MCF 10A (cell line): ENCODE measurements around the gene MED20. TPM values are rescaled to one million over a fixed set of nuclear protein-coding genes. Genes with fewer than 3 reads are reported as not detected.

Experiments
- BruUV-seq: library from RNA; stranded (reverse); fragments of 400-500 nt; replicated peaks from 2 replicates; lab custom pipeline; 2021; lab: Mats Ljungman, UMichigan
- CTCF ChIA-PET: fragments of 300-600 bp; sonication (Branson Sonifier 250); formaldehyde crosslinking; extraction: SDS; loops from one replicate; lab custom pipeline; 2021; ENCODE audit warnings: antibody characterized with exemption, inconsistent platforms; lab: Yijun Ruan, JAX
- POLR2A ChIA-PET: fragments of 300-600, 350-650 bp; sonication (Branson Sonifier 250); formaldehyde crosslinking; extraction: SDS; loops from one replicate; lab custom pipeline; 2020; ENCODE audit warnings: antibody characterized with exemption, inconsistent platforms; lab: Yijun Ruan, JAX
- DNase-seq: peaks from one replicate; pipeline ENCODE4 v3.0.0-alpha.2; 2018; ENCODE audit not compliant: unreplicated experiment
- H3K27ac Mint-ChIP-seq: one replicate; pipeline ENCODE4 v1.8.0; 2022; ENCODE audit warnings: mild to moderate bottlenecking, low read depth, mixed read lengths; ENCODE audit not compliant: unreplicated experiment
- H3K27me3 Mint-ChIP-seq: one replicate; pipeline ENCODE4 v1.8.0; 2022; ENCODE audit warnings: mixed read lengths; ENCODE audit not compliant: insufficient read depth, unreplicated experiment
- H3K36me3 Mint-ChIP-seq: one replicate; pipeline ENCODE4 v1.8.0; 2022; ENCODE audit warnings: mild to moderate bottlenecking, moderate library complexity, mixed read lengths; ENCODE audit not compliant: insufficient read depth, unreplicated experiment
- H3K4me1 Mint-ChIP-seq: one replicate; pipeline ENCODE4 v1.8.0; 2022; ENCODE audit warnings: mixed read lengths; ENCODE audit not compliant: insufficient read depth, unreplicated experiment
- H3K4me3 Mint-ChIP-seq: one replicate; pipeline ENCODE4 v1.8.0; 2022; ENCODE audit warnings: mild to moderate bottlenecking, moderate library complexity, mixed read lengths; ENCODE audit not compliant: unreplicated experiment
- H3K9me3 Mint-ChIP-seq: one replicate; pipeline ENCODE4 v1.8.0; 2022; ENCODE audit warnings: mixed read lengths; ENCODE audit not compliant: unreplicated experiment
- intact Hi-C: fragments of 100-400 bp; cut with micrococcal nuclease; formaldehyde crosslinking; loops from 2 replicates; pipeline ENCODE4 v1.14.1; 2022
- total RNA-seq: library from RNA; stranded (reverse); gene quantifications from 2 replicates; pipeline ENCODE4 v1.2.3, GENCODE V29; 2022
- TF ChIP-seq, protein P1 (sequence below): fragments of 200-600 bp; IDR thresholded peaks from one replicate; pipeline ENCODE4 v1.8.0; 2022; ENCODE audit warnings: antibody characterized with exemption, mild to moderate bottlenecking; ENCODE audit not compliant: unreplicated experiment

Gene MED20
- total RNA-seq, 1 experiment from 2014 or later, result 27.6 TPM

DNA sequence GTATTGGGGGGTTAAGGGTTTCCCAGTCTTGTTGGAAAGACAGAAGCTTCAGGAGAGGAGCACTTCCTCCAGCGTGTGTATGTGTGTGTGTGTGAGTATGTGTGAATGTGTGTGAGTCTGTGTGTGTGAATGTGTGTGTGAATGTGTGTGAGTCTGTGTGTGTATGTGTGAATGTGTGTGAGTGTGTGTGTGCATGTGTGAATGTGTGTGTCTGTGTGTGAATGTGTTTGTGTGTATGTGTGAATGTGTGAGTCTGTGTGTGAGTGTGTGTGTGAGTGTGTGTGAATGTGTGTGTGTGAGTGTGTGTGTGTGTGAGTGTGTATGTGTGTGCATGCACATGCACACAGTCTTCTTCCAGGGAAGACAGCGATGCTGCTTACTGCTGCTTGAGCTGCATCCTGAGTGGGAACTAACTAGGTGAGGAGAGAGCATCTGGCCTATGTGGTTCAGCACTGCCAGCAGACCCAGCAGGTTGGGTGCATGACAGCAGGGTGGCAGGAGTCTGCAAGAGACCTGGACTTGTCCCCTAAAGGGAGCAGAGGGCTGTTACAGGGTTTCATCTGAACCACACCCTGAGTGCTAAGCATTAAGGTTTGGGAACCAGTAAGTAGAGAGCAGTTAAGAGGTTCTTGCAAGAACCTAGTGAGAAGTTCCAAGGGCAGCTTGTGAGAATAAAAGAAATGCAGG is 43.4 kb upstream of the MED20 start:
- no TSS peak for BruUV-seq
- POLR2A ChIA-PET, result interaction anchor here (1.2 to 1.4 kb wide), 2 partner anchors 11 to 22 kb away, joined by 4 read pairs; no protein-coding TSS in a partner anchor
- Mint-ChIP-seq H3K27me3 (no peaks in the 10 kb centered on the region), H3K4me1 (peaks cover 24% of the 10 kb centered on the region), H3K4me3 (no peak overlapping the region), H3K36me3 (peaks cover 16% of the 10 kb centered on the region), H3K9me3 (no peaks in the 10 kb centered on the region), H3K27ac (no peak overlapping the region)
- TF ChIP-seq, protein P1, sequence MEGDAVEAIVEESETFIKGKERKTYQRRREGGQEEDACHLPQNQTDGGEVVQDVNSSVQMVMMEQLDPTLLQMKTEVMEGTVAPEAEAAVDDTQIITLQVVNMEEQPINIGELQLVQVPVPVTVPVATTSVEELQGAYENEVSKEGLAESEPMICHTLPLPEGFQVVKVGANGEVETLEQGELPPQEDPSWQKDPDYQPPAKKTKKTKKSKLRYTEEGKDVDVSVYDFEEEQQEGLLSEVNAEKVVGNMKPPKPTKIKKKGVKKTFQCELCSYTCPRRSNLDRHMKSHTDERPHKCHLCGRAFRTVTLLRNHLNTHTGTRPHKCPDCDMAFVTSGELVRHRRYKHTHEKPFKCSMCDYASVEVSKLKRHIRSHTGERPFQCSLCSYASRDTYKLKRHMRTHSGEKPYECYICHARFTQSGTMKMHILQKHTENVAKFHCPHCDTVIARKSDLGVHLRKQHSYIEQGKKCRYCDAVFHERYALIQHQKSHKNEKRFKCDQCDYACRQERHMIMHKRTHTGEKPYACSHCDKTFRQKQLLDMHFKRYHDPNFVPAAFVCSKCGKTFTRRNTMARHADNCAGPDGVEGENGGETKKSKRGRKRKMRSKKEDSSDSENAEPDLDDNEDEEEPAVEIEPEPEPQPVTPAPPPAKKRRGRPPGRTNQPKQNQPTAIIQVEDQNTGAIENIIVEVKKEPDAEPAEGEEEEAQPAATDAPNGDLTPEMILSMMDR, result no peak
- CTCF ChIA-PET, result interaction anchor here (0.6 to 1.1 kb wide), 7 partner anchors 13 to 1432 kb away, joined by 3 to 4 read pairs (median 3); partner anchors contain the start of gene CCND3
- intact Hi-C loops, result no loop called here
- no peak for DNase-seq

DNA sequence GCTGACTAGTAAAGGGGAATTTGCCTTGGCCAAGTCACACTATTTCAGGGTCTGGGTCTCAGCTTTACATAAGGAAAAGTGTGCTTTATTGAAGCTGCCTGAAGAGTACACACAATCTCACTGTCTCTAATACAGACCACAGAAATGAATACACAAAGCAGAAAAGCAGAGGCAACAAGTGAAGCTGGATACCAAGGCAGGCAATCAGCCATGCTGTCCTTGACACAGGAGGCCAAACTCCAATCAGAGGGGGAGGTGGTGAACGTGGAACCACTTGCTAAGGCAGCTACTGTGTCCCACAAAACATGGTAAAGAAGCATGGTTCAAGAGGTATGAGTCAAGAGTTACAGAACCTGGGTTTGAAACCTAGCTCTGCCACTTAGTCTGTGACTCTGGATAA is 42.4 kb upstream of the MED20 start:
- H3K27ac Mint-ChIP-seq, result no peak overlapping the region
- BruUV-seq, result no TSS peak
- intact Hi-C loops, result no loop called here
- H3K9me3 Mint-ChIP-seq, result no peaks in the 10 kb centered on the region
- POLR2A ChIA-PET, result interaction anchor here (0.6 to 1.4 kb wide), 4 partner anchors 12 to 888 kb away, joined by 3 to 4 read pairs (median 4); no protein-coding TSS in a partner anchor
- H3K4me3 Mint-ChIP-seq, result no peak overlapping the region
- peaks cover 14% of the 10 kb centered on the region for H3K36me3 Mint-ChIP-seq
- no peak for DNase-seq
- CTCF ChIA-PET, result interaction anchor here (0.6 to 1.1 kb wide), 6 partner anchors 12 to 251 kb away, joined by 3 to 4 read pairs (median 3); partner anchors contain the start of gene CCND3
- H3K4me1 Mint-ChIP-seq, result peaks cover 24% of the 10 kb centered on the region
- TF ChIP-seq, protein P1, result no peak
- no peaks in the 10 kb centered on the region for H3K27me3 Mint-ChIP-seq

DNA sequence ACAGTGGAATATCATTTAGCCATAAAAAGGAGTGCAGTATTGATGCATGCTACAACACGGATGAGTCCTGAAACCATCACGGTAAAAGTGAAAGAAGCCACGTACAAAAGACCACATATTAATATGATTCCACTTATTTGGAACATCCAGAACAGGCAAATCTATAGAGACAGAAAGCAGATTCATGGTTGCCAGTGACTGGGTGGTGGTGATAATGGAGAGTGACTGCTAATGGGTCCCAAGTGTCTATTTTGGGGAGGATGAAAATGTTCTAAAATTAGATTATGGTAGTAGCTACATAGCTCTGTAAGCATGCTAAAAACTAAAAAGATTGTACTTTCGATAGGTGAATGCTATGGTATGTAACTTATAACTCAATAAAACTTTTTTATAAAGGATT is 39.1 kb upstream of the MED20 start:
- CTCF ChIA-PET, result no interaction called here

More for the DNA sequence above, 39.1 kb upstream of the MED20 start:
- no peaks in the 10 kb centered on the region for H3K27me3 Mint-ChIP-seq
- H3K36me3 Mint-ChIP-seq, result peaks cover 19% of the 10 kb centered on the region
- intact Hi-C loops, result no loop called here
- no peak overlapping the region for H3K4me3 Mint-ChIP-seq
- peaks cover 14% of the 10 kb centered on the region for H3K4me1 Mint-ChIP-seq
- H3K9me3 Mint-ChIP-seq, result no peaks in the 10 kb centered on the region
- no TSS peak for BruUV-seq
- TF ChIP-seq, protein P1, result no peak
- no peak overlapping the region for H3K27ac Mint-ChIP-seq
- POLR2A ChIA-PET, result no interaction called here
- no peak for DNase-seq
